IPS-18c (cell line): ENCODE measurements around the gene MTX2.
"Not testable (repeated sequence)": the region's sequence is repeated elsewhere in the genome, so short reads cannot be mapped to it uniquely, and the experiment has no call there.

Source experiments
- H3K4me3 ChIP-seq: 2 replicates; pipeline ENCODE4 v1.7.0; 2013; ENCODE audit warnings: low read depth, mild to moderate bottlenecking, low read length, moderate library complexity; ENCODE audit not compliant: insufficient read depth
- H3K9me3 ChIP-seq: one replicate; pipeline ENCODE4 v1.6.1; 2013; ENCODE audit warnings: mild to moderate bottlenecking, low read length, moderate library complexity; ENCODE audit not compliant: control insufficient read depth, insufficient read depth

The MTX2 gene

DNA sequence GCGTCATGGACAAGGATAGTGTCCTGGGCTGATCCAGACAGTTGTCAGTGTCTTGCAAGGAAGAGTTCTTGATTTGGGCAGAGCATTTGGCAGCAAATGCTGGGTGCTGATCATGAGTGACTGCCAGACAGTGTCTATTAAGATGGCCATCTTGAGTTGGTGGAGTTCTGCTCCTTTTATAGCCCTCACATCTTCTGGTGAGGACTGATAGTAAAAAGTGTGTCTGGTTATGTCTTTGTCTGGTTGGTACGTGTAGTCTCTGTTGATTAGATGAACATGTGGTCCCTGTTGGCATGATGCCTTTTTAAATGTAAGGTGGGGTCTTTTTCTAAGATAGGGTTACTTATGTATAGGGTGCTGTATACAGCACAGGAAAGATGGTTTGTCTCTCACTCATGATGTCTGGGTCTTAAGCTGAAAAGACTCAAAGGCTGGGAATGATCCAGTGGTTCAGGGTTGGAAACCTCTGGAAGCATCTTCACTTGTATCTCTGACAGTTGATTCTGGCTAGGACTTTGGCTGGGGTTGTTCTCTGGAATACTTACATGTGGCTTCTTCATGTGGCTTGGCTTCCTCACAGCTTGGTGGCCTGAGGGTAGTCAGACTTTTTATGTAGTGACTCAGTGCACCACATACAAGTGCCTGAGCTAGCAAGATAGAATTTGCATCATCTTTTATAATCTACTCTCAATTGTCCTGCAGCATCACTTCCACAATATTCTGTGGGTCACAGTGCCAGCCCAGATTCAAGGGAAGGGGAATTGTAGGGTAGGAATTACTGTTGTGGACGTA lies 11.8 kb downstream of the MTX2 start:
- Histone ChIP-seq H3K4me3 (no peak overlapping the region), H3K9me3 (no peaks in the 10 kb centered on the region)

GRCh38 chr2:176283291-176284068 lies 14.2 kb downstream of the MTX2 start:
- Histone ChIP-seq H3K4me3 (no peak overlapping the region), H3K9me3 (no peaks in the 10 kb centered on the region)

- H3K4me3 ChIP-seq = no peak overlapping the region
- H3K9me3 ChIP-seq = no peaks in the 10 kb centered on the region
These were observed 15.3 kb downstream of the MTX2 start for GRCh38 chr2:176284461-176285049.

DNA sequence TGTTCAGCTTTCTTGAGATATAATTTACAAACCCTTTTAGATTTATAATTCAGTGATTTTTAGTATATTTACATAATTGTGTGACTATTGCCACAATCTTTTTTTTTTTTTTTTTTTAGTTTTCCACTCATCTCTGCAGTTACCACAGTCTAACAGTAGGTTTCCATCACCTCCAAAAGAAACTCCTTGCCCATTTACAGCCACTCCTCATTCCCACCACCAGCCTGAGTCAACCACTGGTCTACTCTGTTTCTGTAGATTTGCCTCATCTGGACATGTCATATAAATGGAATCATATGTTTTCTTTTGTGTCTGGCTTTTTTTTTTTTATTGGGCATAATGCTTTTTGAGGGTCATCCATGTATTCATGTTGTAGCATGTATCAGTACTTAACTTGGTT lies 16.1 kb downstream of the MTX2 start:
- Histone ChIP-seq H3K9me3 (no peaks in the 10 kb centered on the region), H3K4me3 (no peak overlapping the region)

- Histone ChIP-seq H3K9me3 (no peaks in the 10 kb centered on the region), H3K4me3 (no peak overlapping the region)
These were observed 22.1 kb downstream of the MTX2 start for GRCh38 chr2:176291335-176291734.

DNA sequence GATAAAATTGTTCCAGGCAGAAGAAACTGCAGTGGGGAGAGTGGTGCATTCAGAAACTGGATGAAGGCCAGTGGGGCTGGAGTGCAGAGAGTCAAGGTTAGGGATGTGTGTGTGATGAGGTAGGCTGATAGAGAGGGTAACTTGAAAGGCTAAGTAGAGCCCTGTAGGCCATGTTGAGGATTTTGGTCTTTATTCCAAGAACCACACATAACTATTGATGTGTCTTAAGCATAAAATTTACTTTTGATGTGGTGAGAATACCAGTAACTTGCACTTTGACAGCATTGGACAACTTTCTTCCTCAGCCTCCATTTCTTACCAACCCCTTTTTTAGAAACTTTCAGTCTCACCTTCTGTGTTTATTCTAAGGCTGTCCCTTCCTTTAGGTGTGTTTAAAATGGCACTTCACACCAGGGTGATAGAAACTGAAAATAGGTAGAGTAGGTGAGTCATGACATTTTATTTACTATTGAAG lies 22.6 kb downstream of the MTX2 start:
- Histone ChIP-seq H3K9me3 (no peaks in the 10 kb centered on the region), H3K4me3 (no peak overlapping the region)

DNA sequence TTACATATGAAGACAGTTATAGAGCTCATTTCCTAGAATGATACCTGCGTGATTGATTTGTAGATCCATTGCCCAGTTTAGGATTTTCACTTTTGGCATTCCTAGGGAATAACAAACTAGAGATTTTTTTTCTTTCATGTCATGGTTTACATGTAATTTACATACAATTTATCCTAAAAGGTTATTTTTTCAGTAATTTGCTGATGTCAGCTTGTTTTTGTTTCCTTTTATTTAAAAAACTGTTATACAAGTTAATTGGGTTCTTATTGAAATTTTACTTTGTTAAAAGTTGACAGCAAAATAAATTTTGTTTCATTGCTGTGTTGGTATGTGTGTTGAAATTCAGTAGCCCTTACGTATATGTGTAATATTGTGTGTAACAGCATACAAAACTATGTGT lies 23.4 kb downstream of the MTX2 start:
- Histone ChIP-seq H3K9me3 (no peaks in the 10 kb centered on the region), H3K4me3 (no peak overlapping the region)

GRCh38 chr2:176293334-176293733 lies 24.1 kb downstream of the MTX2 start:
- Histone ChIP-seq H3K4me3 (no peak overlapping the region), H3K9me3 (no peaks in the 10 kb centered on the region)

DNA sequence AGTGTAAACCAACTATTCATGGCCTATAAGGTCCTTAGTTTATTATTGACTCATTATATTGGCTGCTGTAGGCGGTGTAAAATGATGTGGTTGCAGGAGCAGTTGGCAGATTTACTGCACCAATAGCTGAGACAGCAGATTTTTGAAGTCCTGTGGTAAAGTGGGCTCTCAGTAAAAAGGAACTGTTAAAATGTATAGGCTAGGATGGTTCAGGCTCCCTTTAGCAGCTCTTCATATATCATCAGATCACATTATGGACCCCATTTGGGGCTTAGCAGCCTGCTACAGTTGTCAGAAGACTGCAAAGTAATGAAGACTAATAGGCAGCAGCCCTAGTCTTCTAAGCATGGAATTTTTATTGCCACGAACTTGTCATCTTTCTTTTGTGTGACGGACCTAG lies 27.8 kb downstream of the MTX2 start:
- Histone ChIP-seq H3K9me3 (no peaks in the 10 kb centered on the region), H3K4me3 (no peak overlapping the region)

- Histone ChIP-seq H3K4me3 (no peak overlapping the region), H3K9me3 (no peaks in the 10 kb centered on the region)
These were observed 28.5 kb downstream of the MTX2 start for GRCh38 chr2:176297737-176298136.

DNA sequence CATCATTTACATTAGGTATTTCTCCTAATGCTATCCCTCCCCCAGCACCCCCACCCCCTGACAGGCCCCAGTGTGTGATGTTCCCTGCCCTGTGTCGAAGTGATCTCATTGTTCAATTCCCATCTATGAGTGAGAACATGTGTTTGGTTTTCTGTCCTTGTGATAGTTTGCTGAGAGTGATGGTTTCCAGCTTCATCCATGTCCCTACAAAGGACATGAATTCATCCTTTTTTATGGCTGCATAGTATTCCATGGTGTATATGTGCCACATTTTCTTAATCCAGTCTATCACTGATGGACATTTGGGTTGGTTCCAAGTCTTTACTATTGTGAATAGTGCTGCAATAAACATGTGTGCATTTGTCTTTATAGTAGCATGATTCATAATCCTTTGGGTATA lies 36.8 kb downstream of the MTX2 start:
- H3K4me3 ChIP-seq, H3K9me3 ChIP-seq: not testable (repeated sequence)

- no peaks in the 10 kb centered on the region for H3K9me3 ChIP-seq
- no peak overlapping the region for H3K4me3 ChIP-seq
These were observed 48.0 kb downstream of the MTX2 start for GRCh38 chr2:176317199-176317598.

DNA sequence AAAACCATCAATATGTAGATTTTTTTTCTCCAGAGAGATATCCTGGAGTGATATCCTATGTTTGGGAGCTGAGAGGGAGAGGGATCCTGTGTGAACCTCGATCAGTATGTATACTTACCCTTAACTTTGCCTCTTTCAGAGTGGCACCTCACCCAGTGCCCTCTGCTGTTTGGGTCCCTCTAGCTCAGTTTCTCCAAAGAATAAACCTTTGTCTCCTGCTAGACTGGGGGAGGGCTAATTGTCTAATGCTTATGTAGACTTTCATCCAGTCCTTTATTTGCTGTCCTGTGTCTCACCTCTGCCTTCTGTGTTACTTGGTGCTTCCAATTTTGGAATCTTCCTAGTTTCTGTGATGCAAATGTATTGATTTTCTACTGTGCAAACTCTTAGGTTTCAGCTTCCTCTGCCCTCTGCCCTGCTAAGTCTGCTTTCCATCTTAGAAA lies 48.4 kb downstream of the MTX2 start:
- no peaks in the 10 kb centered on the region for H3K9me3 ChIP-seq

GRCh38 chr2:176321916-176322315 lies 52.7 kb downstream of the MTX2 start:
- H3K4me3 ChIP-seq = no peak overlapping the region
- H3K9me3 ChIP-seq = no peaks in the 10 kb centered on the region

More for the DNA sequence above, 48.4 kb downstream of the MTX2 start:
- no peak overlapping the region for H3K4me3 ChIP-seq

- Histone ChIP-seq H3K9me3 (no peaks in the 10 kb centered on the region), H3K4me3 (no peak overlapping the region)
These were observed 55.6 kb downstream of the MTX2 start for GRCh38 chr2:176324862-176325261.

DNA sequence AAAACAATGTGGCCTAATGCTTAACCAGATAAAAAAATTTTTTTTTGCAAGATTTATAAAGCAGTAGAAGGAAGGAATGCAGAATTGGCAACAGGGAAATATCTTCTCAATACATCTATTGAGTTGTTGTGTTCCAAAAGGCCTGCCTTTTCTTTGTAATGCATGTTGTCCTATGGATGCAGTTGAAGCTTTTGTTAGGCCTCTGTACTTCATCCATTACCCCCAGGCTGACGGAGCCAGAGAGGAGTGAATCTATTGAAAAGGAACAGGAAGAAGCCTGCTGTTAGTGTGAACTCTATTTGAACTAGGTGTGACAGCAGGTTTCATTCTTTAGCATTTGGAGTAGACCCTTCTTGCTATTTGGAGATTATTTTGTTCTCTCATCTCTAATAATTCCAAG lies 56.5 kb downstream of the MTX2 start:
- no peak overlapping the region for H3K4me3 ChIP-seq
- no peaks in the 10 kb centered on the region for H3K9me3 ChIP-seq

DNA sequence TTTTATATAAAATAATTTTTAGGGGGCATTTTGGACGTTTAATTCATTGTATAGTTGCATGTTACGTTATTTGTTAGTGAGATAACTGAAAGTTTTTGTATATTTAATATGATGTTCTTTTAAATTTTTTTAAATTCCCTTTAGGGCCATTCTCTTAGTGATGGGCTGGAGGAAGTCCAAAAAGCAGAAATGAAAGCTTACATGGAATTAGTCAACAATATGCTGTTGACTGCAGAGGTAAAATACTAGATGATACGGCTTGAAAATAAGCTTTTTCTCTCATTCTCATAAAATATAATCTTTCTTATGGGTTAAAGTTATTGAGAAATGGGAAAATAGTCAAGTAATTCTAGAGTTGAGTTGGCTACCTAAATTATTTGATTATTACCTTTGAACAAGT lies 58.9 kb downstream of the MTX2 start:
- Histone ChIP-seq H3K9me3 (no peaks in the 10 kb centered on the region), H3K4me3 (no peak overlapping the region)

DNA sequence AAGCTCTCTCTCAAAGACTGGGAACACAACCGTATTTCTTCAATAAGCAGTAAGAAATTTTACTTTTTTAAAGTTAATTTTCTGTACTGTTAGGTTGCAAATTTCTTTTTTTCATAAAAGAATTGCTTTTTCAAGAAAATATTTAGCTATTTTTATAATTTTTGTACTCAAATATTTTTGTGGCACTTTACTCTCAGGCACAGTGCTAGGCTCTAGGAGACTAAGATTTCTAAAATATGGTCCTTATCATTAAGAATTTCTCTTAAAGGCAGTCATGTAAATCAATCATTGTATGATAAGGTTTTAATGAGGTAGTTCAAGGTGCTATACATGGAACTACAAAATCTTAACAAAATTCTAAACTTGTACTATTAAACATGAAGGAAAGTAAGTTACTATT lies 61.4 kb downstream of the MTX2 start:
- Histone ChIP-seq H3K9me3 (no peaks in the 10 kb centered on the region), H3K4me3 (no peak overlapping the region)
